Chondrocyte (in vitro differentiated cells): ENCODE data around the gene ADAM12. TPM values are rescaled to one million over a fixed set of nuclear protein-coding genes. Genes with fewer than 3 reads are reported as not detected.
A peak's percentile ranks its signal among the peaks of the same experiment; 100 is the strongest.
"Not testable (repeated sequence)": the region's sequence is repeated elsewhere in the genome, so short reads cannot be mapped to it uniquely, and the experiment has no call there.

ENCODE experiments used
- DNase-seq: peaks from one replicate; pipeline ENCODE4 v3.0.0; 2021; ENCODE audit warnings: mixed read lengths, low spot score
- H3K27ac Mint-ChIP-seq: one replicate; pipeline ENCODE4 v1.8.0; 2021; ENCODE audit warnings: mild to moderate bottlenecking, moderate library complexity, mixed read lengths; ENCODE audit not compliant: unreplicated experiment
- H3K27me3 Mint-ChIP-seq: 2 replicates; pipeline ENCODE4 v1.8.0; 2021; ENCODE audit warnings: low read depth, mixed read lengths
- H3K36me3 Mint-ChIP-seq: 2 replicates; pipeline ENCODE4 v1.8.0; 2021; ENCODE audit warnings: low read depth, mixed read lengths
- H3K4me1 Mint-ChIP-seq: 2 replicates; pipeline ENCODE4 v1.8.0; 2021; ENCODE audit warnings: low read depth, mild to moderate bottlenecking, mixed read lengths
- H3K4me3 Mint-ChIP-seq: one replicate; pipeline ENCODE4 v1.8.0; 2021; ENCODE audit warnings: mild to moderate bottlenecking, moderate library complexity, mixed read lengths; ENCODE audit not compliant: unreplicated experiment
- H3K9me3 Mint-ChIP-seq: 2 replicates; pipeline ENCODE4 v1.8.0; 2021; ENCODE audit warnings: low read depth, mixed read lengths
- CTCF ChIP-seq: fragments of 200-600 bp; sonication (generic); IDR thresholded peaks from 2 replicates; pipeline ENCODE4 v1.5.0; 2021; ENCODE audit warnings: antibody characterized with exemption, mild to moderate bottlenecking, moderate library complexity
- total RNA-seq: library from RNA; stranded (reverse); gene quantifications from 3 replicates; pipeline ENCODE4 v1.2.1, GENCODE V29; 2021

ADAM12 gene
- total RNA-seq, 1 donor from 2014 or later, result 175 TPM

- DNase-seq, result no peak
- no peaks in the 10 kb centered on the region for H3K36me3 Mint-ChIP-seq
- H3K4me1 Mint-ChIP-seq, result peaks cover 38% of the 10 kb centered on the region
- peaks cover 2% of the 10 kb centered on the region for H3K9me3 Mint-ChIP-seq
- peak overlapping the region; percentile 15 for H3K27ac Mint-ChIP-seq
- no peaks in the 10 kb centered on the region for H3K27me3 Mint-ChIP-seq
- TF ChIP-seq CTCF, result no peak
- no peak overlapping the region for H3K4me3 Mint-ChIP-seq
Observed at GRCh38 chr10:126390324-126390723, 2.0 kb upstream of the ADAM12 start.

DNA sequence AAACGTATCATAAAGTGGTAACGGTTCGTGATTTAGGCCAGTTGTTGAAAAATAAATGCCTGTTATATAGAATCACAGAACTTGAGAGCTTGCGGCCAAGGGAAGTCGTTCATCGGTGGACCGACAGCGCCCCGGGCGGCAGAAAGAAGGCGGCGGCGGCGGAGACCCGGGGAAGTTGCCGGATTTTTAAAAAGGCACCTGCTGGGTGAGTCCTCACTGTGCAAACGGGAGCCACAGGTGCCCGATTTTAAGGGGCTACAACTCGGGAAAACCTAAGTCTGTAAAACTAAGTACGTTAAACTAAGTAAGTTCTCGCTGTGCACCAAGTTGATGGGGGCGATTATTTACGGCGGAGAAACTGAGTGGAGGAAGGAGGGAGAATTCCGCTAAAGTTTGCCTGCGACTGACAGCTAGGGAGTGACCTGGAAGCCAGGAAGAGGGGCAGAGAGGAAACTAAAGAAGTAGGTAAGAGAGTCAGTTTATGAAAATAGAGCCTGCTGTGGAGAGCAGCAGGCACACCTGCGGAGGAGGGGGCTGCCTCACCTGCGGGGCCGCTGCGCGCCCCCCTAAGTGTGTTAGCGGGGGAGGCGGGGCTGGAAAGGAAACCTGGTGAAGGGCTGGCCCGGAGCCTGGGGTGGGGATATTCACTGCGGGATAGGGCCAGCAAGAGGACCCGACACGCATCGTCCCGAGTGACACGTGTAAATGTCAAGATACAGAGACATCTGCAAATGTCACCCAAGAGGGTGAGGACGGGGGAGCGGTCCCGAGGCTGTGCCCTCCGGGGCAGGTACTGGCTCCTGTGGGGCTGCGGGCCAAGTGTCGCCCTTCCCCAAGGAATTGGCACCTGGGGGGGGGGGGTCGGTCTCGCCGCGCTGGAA is 996 bp downstream of the ADAM12 start:
- DNase-seq, result no peak
- peaks cover 17% of the 10 kb centered on the region for H3K9me3 Mint-ChIP-seq
- H3K36me3 Mint-ChIP-seq, result peaks cover 8% of the 10 kb centered on the region
- peaks cover 59% of the 10 kb centered on the region for H3K4me1 Mint-ChIP-seq
- peak; percentile 97 for TF ChIP-seq CTCF
- no peaks in the 10 kb centered on the region for H3K27me3 Mint-ChIP-seq
- H3K27ac Mint-ChIP-seq, result peak overlapping the region; percentile 87
- H3K4me3 Mint-ChIP-seq, result peak overlapping the region; percentile 93

DNA sequence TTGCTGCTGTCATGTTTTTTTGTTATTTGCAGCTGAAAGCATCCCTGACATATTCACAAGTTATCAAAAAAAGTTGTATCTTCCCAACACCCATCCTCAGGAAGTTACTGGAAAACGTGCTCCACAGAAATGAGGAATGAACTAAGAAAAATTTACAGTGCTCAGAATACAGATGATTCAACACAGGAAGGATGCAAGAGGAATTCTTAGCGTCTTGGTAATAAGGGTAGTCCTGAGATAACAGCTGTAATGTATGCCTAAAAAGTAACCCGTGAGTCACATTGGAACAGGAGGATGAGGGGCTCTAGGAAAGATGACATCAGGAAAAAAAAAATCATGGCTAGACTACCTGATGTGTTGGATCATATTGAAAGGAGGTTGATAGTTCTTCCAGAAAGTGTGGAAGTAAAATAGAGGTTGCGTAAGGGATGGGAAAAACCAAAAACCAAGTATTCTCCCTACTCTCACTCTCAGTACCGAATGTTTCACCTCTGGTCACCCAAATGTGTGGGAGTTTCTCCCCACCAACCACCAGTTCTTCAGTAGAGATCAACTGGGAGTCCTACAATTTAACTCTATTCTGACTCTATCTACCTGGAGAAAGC is 3.9 kb downstream of the ADAM12 start:
- H3K4me1 Mint-ChIP-seq, result peaks cover 62% of the 10 kb centered on the region
- TF ChIP-seq CTCF, result no peak
- peaks cover 13% of the 10 kb centered on the region for H3K36me3 Mint-ChIP-seq
- no peaks in the 10 kb centered on the region for H3K27me3 Mint-ChIP-seq
- no peak for DNase-seq
- no peak overlapping the region for H3K4me3 Mint-ChIP-seq
- H3K27ac Mint-ChIP-seq, result peak overlapping the region; percentile 71
- peaks cover 20% of the 10 kb centered on the region for H3K9me3 Mint-ChIP-seq

DNA sequence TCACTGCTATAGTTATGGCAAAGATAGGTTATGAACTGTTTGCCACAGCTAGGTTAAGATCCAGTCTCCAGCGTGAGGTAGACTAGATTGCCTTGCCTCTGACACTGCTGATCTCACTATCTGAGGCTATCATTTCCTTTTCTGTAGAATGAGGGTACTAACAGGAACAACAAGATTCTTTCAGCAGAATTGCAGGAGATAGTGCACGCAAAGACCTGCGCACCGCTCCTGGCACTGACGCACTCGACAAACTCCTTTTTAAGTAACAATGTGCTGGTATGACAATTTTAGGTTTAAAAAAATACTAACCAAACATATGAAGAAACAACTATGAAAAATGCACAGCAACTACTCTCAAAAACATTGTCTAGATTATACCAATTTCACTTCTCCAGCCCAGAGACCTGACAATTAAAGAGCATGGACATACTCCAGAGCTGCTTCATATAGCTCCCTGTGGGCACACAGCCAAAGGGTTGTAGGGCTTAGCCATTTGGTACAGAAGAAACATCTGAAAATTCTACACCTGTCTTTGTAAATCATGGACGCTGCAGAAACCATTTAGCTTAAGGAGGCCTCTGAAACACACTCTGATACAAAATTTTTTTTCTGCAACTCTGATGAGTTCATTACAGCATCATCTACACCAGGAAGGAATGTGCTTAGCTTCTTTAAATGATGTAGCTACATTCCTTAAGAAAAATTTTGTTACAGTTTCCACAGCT is 7.8 kb downstream of the ADAM12 start:
- peaks cover 55% of the 10 kb centered on the region for H3K4me1 Mint-ChIP-seq
- TF ChIP-seq CTCF, result no peak
- H3K9me3 Mint-ChIP-seq, result peaks cover 25% of the 10 kb centered on the region
- H3K27ac Mint-ChIP-seq, result no peak overlapping the region
- H3K36me3 Mint-ChIP-seq, result peaks cover 17% of the 10 kb centered on the region
- no peak for DNase-seq
- no peaks in the 10 kb centered on the region for H3K27me3 Mint-ChIP-seq
- H3K4me3 Mint-ChIP-seq, result no peak overlapping the region

GRCh38 chr10:126379166-126379565 is 9.1 kb downstream of the ADAM12 start:
- H3K4me3 Mint-ChIP-seq, H3K27me3 Mint-ChIP-seq, H3K27ac Mint-ChIP-seq, DNase-seq: not testable (repeated sequence)
- peaks cover 32% of the 10 kb centered on the region for H3K9me3 Mint-ChIP-seq
- H3K4me1 Mint-ChIP-seq, result peaks cover 52% of the 10 kb centered on the region
- peaks cover 26% of the 10 kb centered on the region for H3K36me3 Mint-ChIP-seq
